Measurements from ENCODE around the gene SIRT5. TPM values are rescaled to one million over a fixed set of nuclear protein-coding genes. Genes with fewer than 3 reads are reported as not detected.

SIRT5 gene
- polyA plus RNA-seq, 1 experiment, result 5.3 TPM

- H3K9me3 ChIP-seq (ENCODE audit: control insufficient read depth, insufficient read depth, low read length), result no peaks in the 10 kb centered on the region; the same call in 1 of the 2 replicates
- ChIA-PET CTCF (interaction anchor here (0.6 to 5.8 kb wide), 6 partner anchors 12 to 256 kb away, joined by 3 to 28 read pairs (median 3); partner anchors contain the start of gene SIRT5), POLR2A (interaction anchor here (0.7 kb wide), 1 partner anchor 12 kb away, joined by 4 read pairs; the partner anchor contains the start of gene SIRT5)
- no peak overlapping the region for H3K4me3 ChIP-seq (ENCODE audit: low read depth, low read length)
- no peak overlapping the region for H3K27ac ChIP-seq (ENCODE audit: low read depth, low read length)
- TF ChIP-seq CTCF (IDR thresholded peaks at IDR 0.05; ENCODE audit: low read depth, low read length), result no peak
- DNase-seq (ENCODE audit: low read depth, low spot score), result no peak
- H3K27me3 ChIP-seq (ENCODE audit: control insufficient read depth, insufficient read depth, low read length), result no peaks in the 10 kb centered on the region
These were observed 12.5 kb downstream of the SIRT5 start for GRCh38 chr6:13586603-13587542.

- POLR2A ChIA-PET, result no interaction called here
- no peak for TF ChIP-seq CTCF (IDR thresholded peaks at IDR 0.05; ENCODE audit: low read depth, low read length)
- H3K27ac ChIP-seq (ENCODE audit: low read depth, low read length), result no peak overlapping the region
- no peak for DNase-seq (ENCODE audit: low read depth, low spot score)
- H3K9me3 ChIP-seq (ENCODE audit: control insufficient read depth, insufficient read depth, low read length), result no peaks in the 10 kb centered on the region; the same call in none of the 2 replicates
- H3K27me3 ChIP-seq (ENCODE audit: control insufficient read depth, insufficient read depth, low read length), result no peaks in the 10 kb centered on the region
- CTCF ChIA-PET, result interaction anchor here (5.8 kb wide), 1 partner anchor 15 kb away, joined by 28 read pairs; the partner anchor contains the start of gene SIRT5
- H3K4me3 ChIP-seq (ENCODE audit: low read depth, low read length), result no peak overlapping the region
These were observed 15.4 kb downstream of the SIRT5 start for GRCh38 chr6:13589801-13590200.

- POLR2A ChIA-PET, result no interaction called here
These were observed 16.3 kb downstream of the SIRT5 start for GRCh38 chr6:13590574-13591153.

GRCh38 chr6:13591205-13591921 lies 17.0 kb downstream of the SIRT5 start:
- ChIA-PET CTCF (interaction anchor here (4.6 to 5.8 kb wide), 2 partner anchors 16 kb away, joined by 24 to 28 read pairs; partner anchors contain the start of gene SIRT5), POLR2A (no interaction called here)

More at GRCh38 chr6:13590574-13591153, 16.3 kb downstream of the SIRT5 start:
- TF ChIP-seq CTCF (IDR thresholded peaks at IDR 0.05; ENCODE audit: low read depth, low read length), result no peak
- no peaks in the 10 kb centered on the region for H3K27me3 ChIP-seq (ENCODE audit: control insufficient read depth, insufficient read depth, low read length)
- CTCF ChIA-PET, result interaction anchor here (5.8 kb wide), 1 partner anchor 15 kb away, joined by 28 read pairs; the partner anchor contains the start of gene SIRT5
- no peak overlapping the region for H3K27ac ChIP-seq (ENCODE audit: low read depth, low read length)
- no peak for DNase-seq (ENCODE audit: low read depth, low spot score)
- no peaks in the 10 kb centered on the region; the same call in none of the 2 replicates for H3K9me3 ChIP-seq (ENCODE audit: control insufficient read depth, insufficient read depth, low read length)
- no peak overlapping the region for H3K4me3 ChIP-seq (ENCODE audit: low read depth, low read length)

More at GRCh38 chr6:13591205-13591921, 17.0 kb downstream of the SIRT5 start:
- H3K27ac ChIP-seq (ENCODE audit: low read depth, low read length), result no peak overlapping the region
- H3K9me3 ChIP-seq (ENCODE audit: control insufficient read depth, insufficient read depth, low read length), result no peaks in the 10 kb centered on the region; the same call in none of the 2 replicates
- no peak overlapping the region for H3K4me3 ChIP-seq (ENCODE audit: low read depth, low read length)
- no peak for DNase-seq (ENCODE audit: low read depth, low spot score)
- TF ChIP-seq CTCF (IDR thresholded peaks at IDR 0.05; ENCODE audit: low read depth, low read length), result no peak
- no peaks in the 10 kb centered on the region for H3K27me3 ChIP-seq (ENCODE audit: control insufficient read depth, insufficient read depth, low read length)
